HCT116 (cell line): ENCODE data around the gene CPA2. TPM values are rescaled to one million over a fixed set of nuclear protein-coding genes. Genes with fewer than 3 reads are reported as not detected.

Experiments used
- ATAC-seq: fragments of 200-7000 bp; cut with Tn5 transposase; 2 replicates; pipeline ENCODE4 v1.9.1; 2020; ENCODE audit warnings: mild to moderate bottlenecking, moderate library complexity
- BruUV-seq: library from RNA; stranded (reverse); fragments of 400-500 nt; replicated peaks from 2 replicates; lab custom pipeline; 2021; lab: Mats Ljungman, UMichigan
- CTCF ChIA-PET: fragments of 300-600 bp; sonication (Branson Sonifier 250); formaldehyde crosslinking; loops from one replicate; lab custom pipeline; 2021; ENCODE audit warnings: antibody characterized with exemption; lab: Charles Lee
- POLR2A ChIA-PET: fragments of 300-600, 350-600 bp; sonication (Branson Sonifier 250); formaldehyde crosslinking; loops from one replicate; lab custom pipeline; 2021; ENCODE audit warnings: antibody characterized with exemption; lab: Charles Lee
- RAD21 ChIA-PET, 2 experiments: fragments of 300-600 bp; sonication (Branson Sonifier 250); formaldehyde crosslinking; loops; one replicate each; lab custom pipeline; 2023; ENCODE audit warnings: low total read pairs in 2 of 2; ENCODE audit not compliant: uncharacterized antibody in 2 of 2, unreplicated experiment in 2 of 2, low non-redundant PET in 1 of 2; lab: Charles Lee
- DNase-seq: peaks from one replicate; pipeline ENCODE4 v3.0.0-alpha.2; 2010; ENCODE audit warnings: low read depth, low spot score
- H2AFZ ChIP-seq: fragments of 200-600 bp; shearing (Covaris generic), sonication (generic); 2 replicates; pipeline ENCODE4 v1.6.1; 2017; ENCODE audit warnings: low read depth, mixed run types, mixed read lengths, antibody characterized with exemption, low read length; ENCODE audit not compliant: poor library complexity, severe bottlenecking
- H3K27ac ChIP-seq: 2 replicates; pipeline ENCODE4 v1.5.1; 2012; ENCODE audit warnings: low read depth, low read length
- H3K27me3 ChIP-seq: fragments of 200-600 bp; sonication (generic); 2 replicates; pipeline ENCODE4 v1.6.1; 2016; ENCODE audit warnings: mixed run types, low read length, mixed read lengths; ENCODE audit not compliant: insufficient read depth
- H3K36me3 ChIP-seq, 2 experiments: fragments of 200-500 bp in 1 of 2; fragments of 200-600 bp in 1 of 2; sonication (Bioruptor generic) in 1 of 2; sonication (generic) in 1 of 2; 2 replicates each; pipeline versions ENCODE4 v1.5.1 to v1.6.1; 2014 to 2016; ENCODE audit warnings: low read length in 2 of 2, inconsistent platforms in 1 of 2, mixed read lengths in 1 of 2, mixed run types in 1 of 2; ENCODE audit not compliant: insufficient read depth in 2 of 2, control insufficient read depth in 1 of 2
- H3K4me1 ChIP-seq, 2 experiments: fragments of 200-600 bp in 1 of 2; sonication (generic) in 1 of 2; 2 replicates each; pipeline versions ENCODE4 v1.5.1 to v1.6.1; 2012 to 2017; ENCODE audit warnings: low read length in 2 of 2, inconsistent platforms in 1 of 2, mild to moderate bottlenecking in 1 of 2, mixed read lengths in 1 of 2, mixed run types in 1 of 2, moderate library complexity in 1 of 2; ENCODE audit not compliant: insufficient read depth in 2 of 2, control insufficient read depth in 1 of 2
- H3K4me2 ChIP-seq: fragments of 200-600 bp; sonication (generic); 2 replicates; pipeline ENCODE4 v1.6.1; 2017; ENCODE audit warnings: mixed run types, low read length, mixed read lengths
- H3K4me3 ChIP-seq, 2 experiments: fragments of 200-600 bp in 1 of 2; sonication (generic) in 1 of 2; replicated peaks in 1 of 2; 2 replicates each; pipeline ENCODE4 v1.5.1; 2011 to 2016; ENCODE audit warnings: low read length in 2 of 2, control low read depth in 1 of 2, low read depth in 1 of 2, mild to moderate bottlenecking in 1 of 2, mixed read lengths in 1 of 2, mixed run types in 1 of 2
- H3K79me2 ChIP-seq: fragments of 200-600 bp; sonication (generic); 2 replicates; pipeline ENCODE4 v1.6.1; 2017; ENCODE audit warnings: mild to moderate bottlenecking, mixed run types, low read length, moderate library complexity, mixed read lengths; ENCODE audit not compliant: insufficient read depth
- H3K9ac ChIP-seq: fragments of 200-600 bp; sonication (generic); 2 replicates; pipeline ENCODE4 v1.6.1; 2016; ENCODE audit warnings: low read length, mixed read lengths
- H3K9me2 ChIP-seq: fragments of 200-600 bp; sonication (generic), shearing (Covaris generic); 2 replicates; pipeline ENCODE4 v1.6.1; 2017; ENCODE audit warnings: mixed run types, mild to moderate bottlenecking, moderate library complexity; ENCODE audit not compliant: insufficient read depth
- H3K9me3 ChIP-seq, 2 experiments: fragments of 200-500 bp in 1 of 2; fragments of 200-600 bp in 1 of 2; sonication (Bioruptor generic) in 1 of 2; sonication (generic) in 1 of 2; 2 replicates each; pipeline ENCODE4 v1.6.1; 2014 to 2017; ENCODE audit warnings: low read length in 2 of 2, mixed read lengths in 2 of 2, inconsistent platforms in 1 of 2, low read depth in 1 of 2, mild to moderate bottlenecking in 1 of 2, mixed run types in 1 of 2, moderate library complexity in 1 of 2; ENCODE audit not compliant: control insufficient read depth in 1 of 2, insufficient read depth in 1 of 2
- H4K20me1 ChIP-seq: fragments of 200-600 bp; sonication (generic), shearing (Covaris generic); 2 replicates; pipeline ENCODE4 v1.6.1; 2017; ENCODE audit warnings: mixed run types, mild to moderate bottlenecking, moderate library complexity; ENCODE audit not compliant: insufficient read depth
- ATF3 ChIP-seq: IDR thresholded peaks from 2 replicates; pipeline ENCODE4 v1.6.1; 2012
- CBX3 ChIP-seq: IDR thresholded peaks from 2 replicates; pipeline ENCODE4 v1.6.1; 2012; ENCODE audit warnings: low read depth
- CEBPB ChIP-seq: IDR thresholded peaks from 2 replicates; pipeline ENCODE4 v1.6.1; 2012; ENCODE audit warnings: low read depth
- EGR1 ChIP-seq: IDR thresholded peaks from 2 replicates; pipeline ENCODE4 v1.6.1; 2012; ENCODE audit warnings: low read depth
- ELF1 ChIP-seq: IDR thresholded peaks from 2 replicates; pipeline ENCODE4 v1.6.1; 2012; ENCODE audit warnings: low read depth, borderline replicate concordance
- EZH2 ChIP-seq: fragments of 200-600 bp; sonication (generic); IDR thresholded peaks from 2 replicates; pipeline ENCODE4 v1.6.1; 2017; ENCODE audit warnings: antibody characterized with exemption, mixed run types
- EZH2phosphoT487 ChIP-seq: fragments of 200-600 bp; IDR thresholded peaks from 2 replicates; pipeline ENCODE4 v1.6.1; 2018; ENCODE audit warnings: antibody characterized with exemption, borderline replicate concordance
- FOSL1 ChIP-seq: IDR thresholded peaks from 2 replicates; pipeline ENCODE4 v1.6.1; 2012; ENCODE audit warnings: low read depth
- JUND ChIP-seq: IDR thresholded peaks from 2 replicates; pipeline ENCODE4 v1.6.1; 2012
- MAX ChIP-seq: IDR thresholded peaks from 2 replicates; pipeline ENCODE4 v1.6.1; 2012
- POLR2A ChIP-seq: IDR thresholded peaks from 2 replicates; pipeline ENCODE4 v1.7.0; 2011; ENCODE audit warnings: borderline replicate concordance; ENCODE audit not compliant: insufficient read depth, insufficient read length; ENCODE audit errors: extremely low read depth
- POLR2AphosphoS5 ChIP-seq: IDR thresholded peaks from 2 replicates; pipeline ENCODE4 v1.6.1; 2011; ENCODE audit warnings: mild to moderate bottlenecking, low read depth, low read length, moderate library complexity
- RAD21 ChIP-seq: IDR thresholded peaks from 2 replicates; pipeline ENCODE4 v1.6.1; 2012; ENCODE audit warnings: low read depth, mild to moderate bottlenecking
- REST ChIP-seq: IDR thresholded peaks from 2 replicates; pipeline ENCODE4 v1.6.1; 2012; ENCODE audit warnings: low read depth
- SIN3A ChIP-seq: IDR thresholded peaks from 2 replicates; pipeline ENCODE4 v1.6.1; 2012; ENCODE audit warnings: low read depth
- SP1 ChIP-seq: IDR thresholded peaks from 2 replicates; pipeline ENCODE4 v1.6.1; 2012; ENCODE audit warnings: low read depth
- SRF ChIP-seq: IDR thresholded peaks from 2 replicates; pipeline ENCODE4 v1.6.1; 2012; ENCODE audit warnings: low read depth
- TCF7L2 ChIP-seq: IDR thresholded peaks from 2 replicates; pipeline ENCODE4 v1.7.0; 2011; ENCODE audit warnings: borderline replicate concordance, inconsistent platforms; ENCODE audit not compliant: insufficient read depth, insufficient read length; ENCODE audit errors: extremely low read depth
- YY1 ChIP-seq: IDR thresholded peaks from 2 replicates; pipeline ENCODE4 v1.6.1; 2011; ENCODE audit warnings: low read length, low read depth, moderate library complexity, mild to moderate bottlenecking; ENCODE audit not compliant: insufficient replicate concordance; ENCODE audit errors: extremely low read depth
- ZBTB33 ChIP-seq: IDR thresholded peaks from 2 replicates; pipeline ENCODE4 v1.6.1; 2011; ENCODE audit warnings: mild to moderate bottlenecking, low read length, moderate library complexity; ENCODE audit not compliant: insufficient replicate concordance; ENCODE audit errors: extremely low read depth
- ZNF274 ChIP-seq: fragments of 200-500 bp; sonication (Bioruptor generic); IDR thresholded peaks from 2 replicates; pipeline ENCODE4 v1.6.1; 2014; ENCODE audit warnings: mild to moderate bottlenecking, low read depth, low read length, inconsistent platforms
- intact Hi-C: fragments of 100-400 bp; cut with micrococcal nuclease; formaldehyde crosslinking; loops from 2 replicates; pipeline ENCODE4 v1.10.0; 2022
- total RNA-seq: library from RNA; stranded (reverse); gene quantifications from one replicate; pipeline ENCODE4 v1.2.1, GENCODE V29; 2021; ENCODE audit not compliant: unreplicated experiment

Gene CPA2
- total RNA-seq, 1 experiment from 2014 or later: 1.5 TPM

- Histone ChIP-seq H3K9ac (peak overlapping the region; percentile 32; the same call in 1 of the 2 replicates), H3K4me1 (peaks cover 41 to 91% of the 10 kb centered on the region in 2 experiments), H3K4me3 (peak overlapping the region in 1 of 2 experiments; percentile 6; a peak in 1 of 4 replicates), H3K27ac (peak overlapping the region; percentile 23; the same call in 1 of the 2 replicates), H3K79me2 (no peaks in the 10 kb centered on the region), H3K9me2 (no peaks in the 10 kb centered on the region), H4K20me1 (no peaks in the 10 kb centered on the region), H3K36me3 (no peaks in the 10 kb centered on the region), H2AFZ (peak overlapping the region; percentile 84), H3K4me2 (peak overlapping the region; percentile 53), H3K9me3 (no peaks in the 10 kb centered on the region; a peak in 1 of 4 replicates), H3K27me3 (no peaks in the 10 kb centered on the region)
- DNase-seq (peak; percentile 73), ATAC-seq (peak; percentile 39)
- ChIA-PET CTCF (no interaction called here), POLR2A (interaction anchor here (0.6 kb wide), 1 partner anchor 18 kb away, joined by 3 read pairs; no protein-coding TSS in a partner anchor), RAD21 (no interaction called here)
- no TSS peak for BruUV-seq
- intact Hi-C loops: loop anchor here (5.0 kb wide), 1 partner anchor 67 kb away; no protein-coding TSS in a partner anchor
- TF ChIP-seq MAX: peak; percentile 95
- peak; percentile 83 for TF ChIP-seq JUND
- TF ChIP-seq FOSL1: peak; percentile 78
- TF ChIP-seq ELF1: no peak
- TF ChIP-seq ZBTB33: no peak
- TF ChIP-seq EZH2phosphoT487: no peak
- peak; percentile 52; the same call in 1 of the 2 replicates for TF ChIP-seq SP1
- TF ChIP-seq CBX3: peak; percentile 70; the same call in 1 of the 2 replicates
- no peak for TF ChIP-seq EZH2
- TF ChIP-seq TCF7L2: no peak
- TF ChIP-seq CEBPB: peak; percentile 14; the same call in 1 of the 2 replicates
- TF ChIP-seq POLR2A: no peak
- TF ChIP-seq POLR2AphosphoS5: peak; percentile 50; the same call in 1 of the 2 replicates
- 0 out of 2 replicates have a peak, but pooled peaks have one; percentile 6 for TF ChIP-seq RAD21
- peak; percentile 75 for TF ChIP-seq YY1
- TF ChIP-seq REST: no peak
- TF ChIP-seq SRF: no peak; the same call in 1 of the 2 replicates
- no peak for TF ChIP-seq ATF3
- no peak for TF ChIP-seq EGR1
- TF ChIP-seq ZNF274: no peak
- no peak for TF ChIP-seq SIN3A
These were observed 24.1 kb downstream of the CPA2 start for GRCh38 chr7:130290745-130291144.
